Upper lobe of right lung (tissue), 1 donor: ENCODE results near the gene PPP1R3F. TPM values are rescaled to one million over a fixed set of nuclear protein-coding genes. Genes with fewer than 3 reads are reported as not detected.
A peak's percentile ranks its signal among the peaks of the same experiment; 100 is the strongest.
"Not testable (repeated sequence)": the region's sequence is repeated elsewhere in the genome, so short reads cannot be mapped to it uniquely, and the experiment has no call there.

Source experiments
- ATAC-seq: fragments of 200-7000 bp; cut with Tn5 transposase; one replicate; pipeline ENCODE4 v1.9.1; 2020; ENCODE audit warnings: mild to moderate bottlenecking, moderate library complexity
- DNase-seq: peaks from one replicate; pipeline ENCODE4 v3.0.0-alpha.2; 2020
- H3K27ac ChIP-seq: fragments of 200-600 bp; one replicate; pipeline ENCODE4 v1.8.0; 2022
- H3K27me3 ChIP-seq: fragments of 200-600 bp; one replicate; pipeline ENCODE4 v1.8.0; 2022; ENCODE audit warnings: mild to moderate bottlenecking
- H3K36me3 ChIP-seq: fragments of 200-600 bp; one replicate; pipeline ENCODE4 v1.8.0; 2022
- H3K4me1 ChIP-seq: fragments of 200-600 bp; one replicate; pipeline ENCODE4 v1.8.0; 2022
- H3K4me3 ChIP-seq: fragments of 200-600 bp; one replicate; pipeline ENCODE4 v1.8.0; 2022; ENCODE audit warnings: mild to moderate bottlenecking
- H3K9me3 ChIP-seq: fragments of 200-600 bp; one replicate; pipeline ENCODE4 v1.8.0; 2022
- intact Hi-C: fragments of 100-400 bp; cut with DNase I; formaldehyde crosslinking; loops from one replicate; pipeline ENCODE4 v1.11.0; 2022
- total RNA-seq: library from RNA; stranded (reverse); fragmentation: NEBNext Ultra II Directional; extraction: Animal tissue kit (Norgen Biotek cat#: 25700); gene quantifications from one replicate; pipeline ENCODE4 v1.2.1, GENCODE V29; 2021
- TF ChIP-seq, protein P1 (sequence below): fragments of 200-600 bp; IDR thresholded peaks from one replicate; pipeline ENCODE4 v1.8.0; 2022; ENCODE audit warnings: antibody characterized with exemption
- donor health status: DM: no; HTN: yes; CAD: no; lungs with severe emphysema.

PPP1R3F gene
- total RNA-seq, 1 donor from 2014 or later = 6.0 TPM

DNA sequence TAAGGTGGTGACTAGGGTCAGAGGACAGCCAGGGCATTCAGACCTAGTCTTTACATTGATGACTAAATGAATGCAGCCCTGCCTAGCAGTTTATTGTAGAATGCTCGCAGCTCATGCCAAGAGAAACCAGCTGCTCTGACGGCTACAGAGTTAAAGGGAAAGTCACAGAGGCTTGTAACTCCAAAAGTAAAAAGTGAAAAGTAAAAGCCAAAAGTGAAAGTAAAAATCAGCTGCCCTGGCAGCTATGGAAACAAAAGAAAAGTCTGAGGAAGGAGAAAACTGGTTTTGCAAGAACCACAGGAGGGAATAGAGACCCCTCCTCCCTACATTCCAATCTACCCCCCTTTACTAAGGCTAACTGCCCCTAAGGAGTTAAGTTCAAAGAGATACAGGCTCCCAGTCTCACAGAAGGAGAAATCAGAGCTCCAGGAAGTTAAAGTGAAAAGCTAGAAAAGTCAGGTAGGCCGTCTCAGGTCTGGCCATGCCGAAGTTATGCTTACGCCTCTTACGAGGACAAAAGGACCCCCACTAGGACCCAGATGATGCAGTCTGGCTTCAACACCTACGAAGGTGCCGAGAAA lies 39.9 kb downstream of the PPP1R3F start:
- TF ChIP-seq, protein P1, sequence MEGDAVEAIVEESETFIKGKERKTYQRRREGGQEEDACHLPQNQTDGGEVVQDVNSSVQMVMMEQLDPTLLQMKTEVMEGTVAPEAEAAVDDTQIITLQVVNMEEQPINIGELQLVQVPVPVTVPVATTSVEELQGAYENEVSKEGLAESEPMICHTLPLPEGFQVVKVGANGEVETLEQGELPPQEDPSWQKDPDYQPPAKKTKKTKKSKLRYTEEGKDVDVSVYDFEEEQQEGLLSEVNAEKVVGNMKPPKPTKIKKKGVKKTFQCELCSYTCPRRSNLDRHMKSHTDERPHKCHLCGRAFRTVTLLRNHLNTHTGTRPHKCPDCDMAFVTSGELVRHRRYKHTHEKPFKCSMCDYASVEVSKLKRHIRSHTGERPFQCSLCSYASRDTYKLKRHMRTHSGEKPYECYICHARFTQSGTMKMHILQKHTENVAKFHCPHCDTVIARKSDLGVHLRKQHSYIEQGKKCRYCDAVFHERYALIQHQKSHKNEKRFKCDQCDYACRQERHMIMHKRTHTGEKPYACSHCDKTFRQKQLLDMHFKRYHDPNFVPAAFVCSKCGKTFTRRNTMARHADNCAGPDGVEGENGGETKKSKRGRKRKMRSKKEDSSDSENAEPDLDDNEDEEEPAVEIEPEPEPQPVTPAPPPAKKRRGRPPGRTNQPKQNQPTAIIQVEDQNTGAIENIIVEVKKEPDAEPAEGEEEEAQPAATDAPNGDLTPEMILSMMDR = no peak
- Histone ChIP-seq H3K27me3 (no peaks in the 10 kb centered on the region), H3K27ac (peak overlapping the region; percentile 78), H3K4me1 (no peaks in the 10 kb centered on the region), H3K4me3 (peak overlapping the region; percentile 46), H3K9me3 (no peaks in the 10 kb centered on the region), H3K36me3 (no peaks in the 10 kb centered on the region)
- ATAC-seq = no peak
- intact Hi-C loops = no loop called here
- DNase-seq = no peak

DNA sequence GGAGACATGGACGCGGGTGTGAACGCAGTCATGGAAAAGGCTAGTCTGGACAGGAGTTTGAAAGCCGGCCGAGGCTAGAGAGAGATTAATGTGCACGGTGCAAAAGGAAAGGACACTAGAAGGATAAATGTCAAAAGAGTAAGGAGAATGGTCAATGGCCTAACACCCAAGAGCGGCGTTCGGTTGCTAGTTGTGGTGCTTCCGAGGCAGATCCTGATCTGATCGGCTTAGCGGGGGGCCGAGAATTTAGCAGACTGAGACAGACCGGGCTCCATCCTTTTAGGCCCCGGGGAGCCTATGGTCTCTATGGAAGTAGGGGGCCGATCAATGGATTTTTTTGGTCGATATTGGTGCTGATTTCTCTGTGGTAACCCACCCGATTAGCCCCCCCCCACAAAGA lies 40.8 kb downstream of the PPP1R3F start:
- Histone ChIP-seq H3K27me3 (no peaks in the 10 kb centered on the region), H3K4me3 (no peak overlapping the region), H3K36me3 (no peaks in the 10 kb centered on the region), H3K27ac (no peak overlapping the region), H3K4me1 (no peaks in the 10 kb centered on the region), H3K9me3 (no peaks in the 10 kb centered on the region)
- DNase-seq (no peak), ATAC-seq (no peak)
- TF ChIP-seq, protein P1 = no peak
- intact Hi-C loops = no loop called here

DNA sequence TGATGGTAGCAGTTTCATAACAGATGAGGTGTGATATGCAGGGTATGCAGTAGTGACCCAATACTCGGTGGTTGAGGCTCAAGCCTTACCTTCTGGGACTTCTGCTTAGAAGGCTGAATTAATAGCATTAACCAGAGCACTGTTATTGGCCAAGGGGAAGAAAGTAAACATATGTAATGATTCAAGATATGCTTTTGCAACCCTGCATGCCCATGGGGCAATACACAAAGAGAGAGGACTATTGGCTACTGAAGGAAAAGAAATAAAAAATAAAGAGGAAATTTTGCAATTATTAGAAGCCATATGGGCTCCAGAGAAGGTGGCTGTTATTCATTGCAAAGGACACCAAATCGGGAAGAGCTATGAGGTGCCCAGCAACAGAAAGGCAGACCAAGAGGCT lies 42.6 kb downstream of the PPP1R3F start:
- intact Hi-C loops = no loop called here
- Histone ChIP-seq H3K36me3 (no peaks in the 10 kb centered on the region), H3K27me3 (no peaks in the 10 kb centered on the region), H3K4me1 (no peaks in the 10 kb centered on the region), H3K9me3 (no peaks in the 10 kb centered on the region), H3K27ac (no peak overlapping the region), H3K4me3 (no peak overlapping the region)
- no peak for DNase-seq
- TF ChIP-seq, protein P1 = no peak
- ATAC-seq = no peak

DNA sequence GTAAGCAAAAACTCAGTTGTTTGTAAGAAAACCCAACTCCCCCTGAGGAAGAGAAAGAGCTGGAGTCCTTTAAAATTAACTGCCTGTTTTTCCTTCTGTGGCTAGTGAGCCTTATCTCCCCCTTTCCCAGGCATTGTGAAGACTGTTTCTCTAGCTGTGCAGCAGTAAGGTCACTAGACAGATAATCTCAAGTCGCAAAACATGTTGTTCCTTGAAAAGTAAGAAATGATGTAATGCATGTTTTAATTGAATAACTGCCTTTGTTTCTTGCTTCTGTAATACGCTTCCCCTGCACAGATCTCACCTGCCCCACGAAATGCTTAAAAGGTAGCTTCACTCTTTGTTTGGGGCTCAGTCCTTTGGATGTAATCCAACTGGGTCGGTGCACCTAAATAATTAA lies 46.5 kb downstream of the PPP1R3F start:
- no peaks in the 10 kb centered on the region for H3K4me1 ChIP-seq
- DNase-seq = no peak
- ATAC-seq = no peak
- TF ChIP-seq, protein P1 = no peak
- no peak overlapping the region for H3K27ac ChIP-seq
- H3K4me3 ChIP-seq = no peak overlapping the region
- H3K27me3 ChIP-seq = no peaks in the 10 kb centered on the region
- no peaks in the 10 kb centered on the region for H3K9me3 ChIP-seq
- no peaks in the 10 kb centered on the region for H3K36me3 ChIP-seq
- intact Hi-C loops = no loop called here

DNA sequence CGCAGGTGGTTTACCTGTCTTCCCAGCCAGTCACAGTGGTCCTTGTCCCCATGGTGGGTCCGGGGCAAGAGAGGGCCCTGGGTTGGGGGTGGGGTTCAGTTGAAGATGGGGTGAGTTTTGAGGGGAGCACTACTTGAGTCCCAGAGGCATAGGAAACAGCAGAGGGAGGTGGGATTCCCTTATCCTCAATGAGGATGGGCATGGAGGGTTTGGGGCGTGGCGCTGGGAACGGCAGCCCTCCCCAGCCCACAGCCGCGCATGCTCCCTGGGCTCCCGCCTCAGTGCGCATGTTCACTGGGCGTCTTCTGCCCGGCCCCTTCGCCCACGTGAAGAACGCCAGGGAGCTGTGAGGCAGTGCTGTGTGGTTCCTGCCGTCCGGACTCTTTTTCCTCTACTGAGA lies 52.1 kb downstream of the PPP1R3F start, which contains the start of gene GAGE12J:
GAGE12J (plus strand) TSS at position 301 of the 400 bp plus-strand sequence. CDS start 1,157 bp downstream, outside the sequence.
- H3K4me3 ChIP-seq, H3K9me3 ChIP-seq, DNase-seq, ATAC-seq, H3K36me3 ChIP-seq, H3K27me3 ChIP-seq, intact Hi-C loops, H3K4me1 ChIP-seq, H3K27ac ChIP-seq: not testable (repeated sequence)

DNA sequence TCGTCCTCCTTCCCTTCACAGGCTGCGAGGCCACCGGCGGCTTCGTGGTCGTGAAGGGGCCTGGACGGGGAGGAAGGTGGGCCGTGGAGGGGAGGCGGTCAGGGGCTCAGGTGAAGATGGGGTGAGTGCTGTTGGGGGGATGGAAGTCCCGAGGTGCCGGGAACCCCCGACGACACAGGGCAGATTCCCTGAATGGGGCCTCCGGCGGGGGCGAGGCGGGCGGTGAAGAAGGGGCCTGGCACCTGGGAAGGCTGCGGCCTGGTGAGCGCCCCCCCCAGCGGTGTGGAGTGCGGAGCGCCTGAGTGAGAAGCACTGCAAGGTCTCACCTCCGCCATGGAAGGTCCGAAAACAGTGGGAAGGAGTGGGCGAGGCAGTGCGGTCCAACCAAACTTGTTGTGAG lies 52.7 kb downstream of the PPP1R3F start:
- H3K27me3 ChIP-seq, ATAC-seq, H3K36me3 ChIP-seq, H3K4me1 ChIP-seq, intact Hi-C loops, H3K27ac ChIP-seq, H3K4me3 ChIP-seq, H3K9me3 ChIP-seq, DNase-seq: not testable (repeated sequence)

DNA sequence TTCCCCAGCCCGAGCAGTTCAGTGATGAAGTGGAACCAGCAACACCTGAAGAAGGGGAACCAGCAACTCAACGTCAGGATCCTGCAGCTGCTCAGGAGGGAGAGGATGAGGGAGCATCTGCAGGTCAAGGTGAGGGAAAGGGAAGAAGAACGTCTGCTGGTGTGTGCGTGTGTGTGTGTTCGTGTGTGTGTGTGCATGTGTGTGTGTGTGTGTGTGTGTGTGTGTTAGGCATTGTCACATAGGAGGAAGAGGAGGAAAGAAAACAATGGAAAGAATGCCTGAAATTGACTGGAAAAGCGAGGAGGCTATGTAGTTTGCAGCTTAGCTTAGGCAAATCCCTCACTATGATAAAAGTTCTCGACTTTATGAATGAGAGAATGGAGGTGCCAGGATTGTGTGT lies 54.1 kb downstream of the PPP1R3F start:
- H3K27ac ChIP-seq, H3K4me1 ChIP-seq, H3K27me3 ChIP-seq, H3K4me3 ChIP-seq, H3K9me3 ChIP-seq, intact Hi-C loops, H3K36me3 ChIP-seq, ATAC-seq, DNase-seq: not testable (repeated sequence)

DNA sequence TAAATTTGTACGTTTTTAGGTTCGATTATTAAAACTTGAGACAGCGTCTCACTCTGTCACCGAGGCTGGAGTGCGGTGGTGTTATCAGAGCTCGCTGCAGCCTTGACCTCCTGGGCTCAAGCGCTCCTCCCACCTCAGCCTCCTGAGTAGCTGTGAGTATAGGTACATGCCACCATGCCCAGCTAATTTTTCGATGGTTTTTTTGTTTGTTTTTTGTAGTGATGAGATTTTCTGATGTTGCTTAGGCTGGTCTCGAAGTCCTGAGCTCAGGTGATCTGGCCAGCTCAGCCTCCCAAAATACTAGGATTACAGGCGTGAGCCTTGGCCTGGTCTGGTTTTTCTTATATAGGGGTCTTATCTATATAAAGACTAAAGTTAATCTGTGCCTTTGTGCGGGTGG lies 60.8 kb downstream of the PPP1R3F start:
- intact Hi-C loops, H3K27me3 ChIP-seq: not testable (repeated sequence)

DNA sequence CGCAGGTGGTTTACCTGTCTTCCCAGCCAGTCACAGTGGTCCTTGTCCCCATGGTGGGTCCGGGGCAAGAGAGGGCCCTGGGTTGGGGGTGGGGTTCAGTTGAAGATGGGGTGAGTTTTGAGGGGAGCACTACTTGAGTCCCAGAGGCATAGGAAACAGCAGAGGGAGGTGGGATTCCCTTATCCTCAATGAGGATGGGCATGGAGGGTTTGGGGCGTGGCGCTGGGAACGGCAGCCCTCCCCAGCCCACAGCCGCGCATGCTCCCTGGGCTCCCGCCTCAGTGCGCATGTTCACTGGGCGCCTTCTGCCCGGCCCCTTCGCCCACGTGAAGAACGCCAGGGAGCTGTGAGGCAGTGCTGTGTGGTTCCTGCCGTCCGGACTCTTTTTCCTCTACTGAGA lies 61.7 kb downstream of the PPP1R3F start, which contains the start of gene GAGE13:
GAGE13 (plus strand) TSS at position 301 of the 400 bp plus-strand sequence. CDS start 1,156 bp downstream, outside the sequence.
- H3K27me3 ChIP-seq, H3K27ac ChIP-seq, ATAC-seq, H3K9me3 ChIP-seq, H3K4me1 ChIP-seq, H3K4me3 ChIP-seq, intact Hi-C loops, DNase-seq, H3K36me3 ChIP-seq: not testable (repeated sequence)

More for the DNA sequence above, 60.8 kb downstream of the PPP1R3F start:
- H3K36me3 ChIP-seq, H3K4me1 ChIP-seq, H3K9me3 ChIP-seq, H3K4me3 ChIP-seq, H3K27ac ChIP-seq, DNase-seq, ATAC-seq: not testable (repeated sequence)

DNA sequence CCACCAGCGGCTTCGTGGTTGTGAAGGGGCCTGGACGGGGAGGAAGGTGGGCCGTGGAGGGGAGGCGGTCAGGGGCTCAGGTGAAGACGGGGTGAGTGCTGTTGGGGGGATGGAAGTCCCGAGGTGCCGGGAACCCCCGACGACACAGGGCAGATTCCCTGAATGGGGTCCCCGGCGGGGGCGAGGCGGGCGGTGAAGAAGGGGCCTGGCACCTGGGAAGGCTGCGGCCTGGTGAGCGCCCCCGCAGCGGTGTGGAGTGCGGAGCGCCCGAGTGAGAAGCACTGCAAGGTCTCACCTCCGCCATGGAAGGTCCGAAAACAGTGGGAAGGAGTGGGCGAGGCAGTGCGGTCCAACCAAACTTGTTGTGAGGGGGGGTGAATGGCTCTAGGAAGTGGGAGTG lies 62.2 kb downstream of the PPP1R3F start:
- H3K4me1 ChIP-seq, intact Hi-C loops, H3K27ac ChIP-seq, ATAC-seq, H3K36me3 ChIP-seq, H3K4me3 ChIP-seq, H3K27me3 ChIP-seq, H3K9me3 ChIP-seq: not testable (repeated sequence)
- peak; percentile 73 for DNase-seq
